HEK293 (cell line): ENCODE measurements around the gene TENT4B.

Experiments
- CTCF ChIA-PET: fragments of 350-600 bp; formaldehyde crosslinking; extraction: SDS; loops from one replicate; lab custom pipeline; 2021; ENCODE audit warnings: antibody characterized with exemption; lab: Yijun Ruan, JAX
- POLR2A ChIA-PET: fragments of 300-600 bp; formaldehyde crosslinking; extraction: SDS; loops from one replicate; lab custom pipeline; 2020; ENCODE audit warnings: antibody characterized with exemption, inconsistent platforms; lab: Yijun Ruan, JAX
- H3K27ac ChIP-seq: fragments of 200-500 bp; sonication (Bioruptor generic); 2 replicates; pipeline ENCODE4 v1.5.1; 2014; ENCODE audit warnings: low read depth, low read length, control low read depth, inconsistent platforms; ENCODE audit errors: extremely low read depth
- H3K36me3 ChIP-seq, 2 experiments: fragments of 200-500 bp in 1 of 2; sonication (Bioruptor generic) in 1 of 2; 1 replicate in 1 of 2; 2 replicates in 1 of 2; pipeline ENCODE4 v1.5.1; 2014 to 2017; ENCODE audit warnings: inconsistent platforms in 2 of 2, low read length in 2 of 2; ENCODE audit not compliant: control insufficient read depth in 2 of 2, insufficient read depth in 1 of 2
- H3K4me1 ChIP-seq: fragments of 200-500 bp; sonication (Bioruptor generic); 2 replicates; pipeline ENCODE4 v1.5.1; 2014; ENCODE audit warnings: mild to moderate bottlenecking, low read length, inconsistent platforms; ENCODE audit not compliant: control insufficient read depth, insufficient read depth
- H3K4me3 ChIP-seq: 2 replicates; pipeline ENCODE4 v1.5.1; 2011; ENCODE audit warnings: low read depth, mild to moderate bottlenecking, control low read depth, low read length, moderate library complexity
- H3K9me3 ChIP-seq: fragments of 200-500 bp; sonication (Bioruptor generic); 2 replicates; pipeline ENCODE4 v1.5.1; 2014; ENCODE audit warnings: low read depth, low read length, inconsistent platforms; ENCODE audit not compliant: control insufficient read depth, insufficient read depth
- GFI1B ChIP-seq: fragments of 450-650 bp; formaldehyde crosslinking; IDR thresholded peaks from 2 replicates; pipeline ENCODE4 v1.5.1; 2016; ENCODE audit warnings: missing biosample characterization, missing genetic modification characterization
- PRDM10 ChIP-seq: fragments of 450-650 bp; formaldehyde crosslinking; IDR thresholded peaks from 2 replicates; pipeline ENCODE4 v1.5.1; 2016; ENCODE audit warnings: missing biosample characterization, missing genetic modification characterization
- YY2 ChIP-seq: fragments of 450-650 bp; formaldehyde crosslinking; IDR thresholded peaks from 2 replicates; pipeline ENCODE4 v1.5.1; 2016; ENCODE audit warnings: missing biosample characterization, missing genetic modification characterization
- ZBTB7A ChIP-seq: fragments of 450-650 bp; formaldehyde crosslinking; IDR thresholded peaks from 2 replicates; pipeline ENCODE4 v1.5.1; 2016; ENCODE audit warnings: low read depth, missing biosample characterization, missing genetic modification characterization
- ZNF155 ChIP-seq: fragments of 450-650 bp; formaldehyde crosslinking; IDR thresholded peaks from 2 replicates; pipeline ENCODE4 v1.5.1; 2016; ENCODE audit warnings: missing biosample characterization, missing genetic modification characterization
- ZNF341 ChIP-seq: fragments of 450-650 bp; formaldehyde crosslinking; IDR thresholded peaks from 2 replicates; pipeline ENCODE4; 2016; ENCODE audit warnings: low read depth, missing biosample characterization, missing genetic modification characterization
- ZNF426 ChIP-seq: fragments of 450-650 bp; formaldehyde crosslinking; IDR thresholded peaks from 2 replicates; pipeline ENCODE4 v1.5.1; 2017; ENCODE audit warnings: missing biosample characterization, missing genetic modification characterization, mild to moderate bottlenecking, inconsistent platforms, moderate library complexity
- ZNF521 ChIP-seq: fragments of 450-650 bp; formaldehyde crosslinking; IDR thresholded peaks from 2 replicates; pipeline ENCODE4 v1.5.1; 2017; ENCODE audit warnings: missing biosample characterization, mild to moderate bottlenecking, missing genetic modification characterization
- ZNF600 ChIP-seq: fragments of 450-650 bp; formaldehyde crosslinking; IDR thresholded peaks from 2 replicates; pipeline ENCODE4 v1.5.1; 2016; ENCODE audit warnings: missing biosample characterization, missing genetic modification characterization
- ZNF660 ChIP-seq: fragments of 450-650 bp; IDR thresholded peaks from 2 replicates; pipeline ENCODE4 v1.5.1; 2018; ENCODE audit warnings: missing biosample characterization, mild to moderate bottlenecking, missing genetic modification characterization
- ZNF777 ChIP-seq: fragments of 450-650 bp; formaldehyde crosslinking; IDR thresholded peaks from 2 replicates; pipeline ENCODE4 v1.5.1; 2017; ENCODE audit warnings: missing biosample characterization, missing genetic modification characterization, borderline replicate concordance
- TF ChIP-seq, protein P1 (sequence below): fragments of 450-650 bp; formaldehyde crosslinking; IDR thresholded peaks from 2 replicates; pipeline ENCODE4 v1.5.1; 2016; ENCODE audit warnings: missing biosample characterization, missing genetic modification characterization

Gene TENT4B

GRCh38 chr16:50248845-50249244 lies 95.7 kb downstream of the TENT4B start:
- Histone ChIP-seq H3K27ac (no peak overlapping the region), H3K4me1 (peaks cover 7% of the 10 kb centered on the region; the same call in 1 of the 2 replicates), H3K4me3 (no peak overlapping the region), H3K36me3 (no peaks in the 10 kb centered on the region), H3K9me3 (no peaks in the 10 kb centered on the region)
- 0 out of 2 replicates have a peak, but pooled peaks have one; percentile 34 for TF ChIP-seq ZNF341 (tag by site-specific recombination)
- TF ChIP-seq, protein P1, sequence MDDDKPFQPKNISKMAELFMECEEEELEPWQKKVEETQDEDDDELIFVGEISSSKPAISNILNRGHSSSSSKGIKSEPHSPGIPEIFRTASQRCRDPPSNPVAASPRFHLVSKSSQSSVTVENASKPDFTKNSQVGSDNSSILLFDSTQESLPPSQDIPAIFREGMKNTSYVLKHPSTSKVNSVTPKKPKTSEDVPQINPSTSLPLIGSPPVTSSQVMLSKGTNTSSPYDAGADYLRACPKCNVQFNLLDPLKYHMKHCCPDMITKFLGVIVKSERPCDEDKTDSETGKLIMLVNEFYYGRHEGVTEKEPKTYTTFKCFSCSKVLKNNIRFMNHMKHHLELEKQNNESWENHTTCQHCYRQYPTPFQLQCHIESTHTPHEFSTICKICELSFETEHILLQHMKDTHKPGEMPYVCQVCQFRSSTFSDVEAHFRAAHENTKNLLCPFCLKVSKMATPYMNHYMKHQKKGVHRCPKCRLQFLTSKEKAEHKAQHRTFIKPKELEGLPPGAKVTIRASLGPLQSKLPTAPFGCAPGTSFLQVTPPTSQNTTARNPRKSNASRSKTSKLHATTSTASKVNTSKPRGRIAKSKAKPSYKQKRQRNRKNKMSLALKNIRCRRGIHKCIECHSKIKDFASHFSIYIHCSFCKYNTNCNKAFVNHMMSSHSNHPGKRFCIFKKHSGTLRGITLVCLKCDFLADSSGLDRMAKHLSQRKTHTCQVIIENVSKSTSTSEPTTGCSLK (tag by site-specific recombination), result no peak
- ChIA-PET POLR2A (interaction anchor here (1.3 kb wide), 1 partner anchor 26 kb away, joined by 3 read pairs; no protein-coding TSS in a partner anchor), CTCF (interaction anchor here (1.0 kb wide), 1 partner anchor 391 kb away, joined by 4 read pairs; no protein-coding TSS in a partner anchor)

DNA sequence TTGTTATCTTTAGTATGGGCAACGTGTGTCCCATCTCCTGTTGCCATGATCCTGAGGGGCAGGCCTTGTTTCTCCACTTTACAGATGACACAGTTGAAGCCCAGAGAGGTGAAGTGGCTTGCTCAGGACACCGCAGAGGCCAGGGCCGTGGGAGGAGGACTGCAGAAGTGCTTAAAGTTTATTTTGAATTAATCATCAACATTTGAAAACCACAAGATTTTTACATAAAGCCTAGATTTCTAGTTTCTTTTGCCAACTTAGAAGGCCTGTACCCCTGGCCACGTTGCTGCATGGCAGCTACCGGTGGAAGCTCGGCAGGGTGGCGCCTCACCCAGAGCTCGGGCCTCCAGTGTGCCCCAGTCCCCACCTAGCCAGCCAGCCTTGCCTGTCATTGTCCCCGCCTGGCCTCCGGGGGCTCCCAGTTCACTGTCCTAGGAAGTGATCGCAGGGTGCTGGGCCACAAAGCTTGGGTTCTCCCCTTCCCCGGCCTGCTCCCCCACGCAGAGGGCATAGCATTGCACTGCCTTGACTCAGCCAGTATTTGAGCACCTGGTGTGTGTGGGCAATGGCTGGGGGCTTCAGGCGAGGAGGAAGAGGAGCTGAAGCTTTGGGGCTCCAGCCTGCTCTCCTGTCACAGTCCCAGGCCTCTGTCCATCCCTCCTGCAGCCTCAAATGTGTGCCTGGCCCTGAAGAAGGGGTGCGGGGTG lies 98.4 kb downstream of the TENT4B start:
- TF ChIP-seq ZNF426 (tag by site-specific recombination) (no peak), GFI1B (tag by site-specific recombination) (no peak), ZNF660 (no peak), ZNF600 (tag by site-specific recombination) (no peak), ZNF521 (no peak), ZBTB7A (tag by site-specific recombination) (no peak), ZNF777 (tag by site-specific recombination) (no peak), ZNF155 (no peak)
- POLR2A ChIA-PET, result interaction anchor here (1.3 to 1.8 kb wide), 2 partner anchors 12 to 23 kb away, joined by 5 to 7 read pairs; no protein-coding TSS in a partner anchor
- Histone ChIP-seq H3K27ac (no peak overlapping the region), H3K36me3 (no peaks in the 10 kb centered on the region), H3K4me3 (no peak overlapping the region), H3K4me1 (peaks cover 2% of the 10 kb centered on the region; the same call in 1 of the 2 replicates), H3K9me3 (no peaks in the 10 kb centered on the region)
- CTCF ChIA-PET, result interaction anchor here (0.6 to 0.7 kb wide), 2 partner anchors 79 to 420 kb away, joined by 3 read pairs; no protein-coding TSS in a partner anchor

DNA sequence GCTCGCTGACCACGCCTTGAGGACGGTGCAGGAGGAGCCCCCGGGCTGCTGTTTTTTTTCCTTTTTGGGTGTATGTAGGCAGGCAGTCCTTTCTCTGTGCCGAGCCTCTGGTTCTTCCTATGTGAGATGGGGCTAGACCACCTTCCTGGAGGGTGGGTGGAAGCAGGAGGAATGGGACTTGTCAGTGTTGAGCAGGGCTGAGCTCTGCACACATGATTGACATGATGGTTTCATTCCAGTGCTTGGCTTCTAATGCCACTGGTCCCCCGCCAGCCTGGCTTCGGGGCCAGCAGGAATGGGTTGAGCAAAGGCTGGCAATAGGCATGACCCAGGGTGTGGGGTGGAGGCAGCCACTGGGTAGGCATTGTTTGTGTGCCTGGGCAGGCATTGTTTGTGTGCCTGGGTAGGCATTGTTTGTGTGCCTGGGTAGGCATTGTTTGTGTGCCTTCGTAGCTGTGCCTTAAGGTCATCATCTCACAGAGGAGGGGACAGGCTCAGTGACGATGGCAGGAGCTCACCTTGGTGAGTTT lies 99.0 kb downstream of the TENT4B start:
- Histone ChIP-seq H3K27ac (no peak overlapping the region), H3K36me3 (no peaks in the 10 kb centered on the region), H3K9me3 (no peaks in the 10 kb centered on the region), H3K4me3 (no peak overlapping the region), H3K4me1 (no peaks in the 10 kb centered on the region)
- CTCF ChIA-PET, result interaction anchor here (0.7 kb wide), 1 partner anchor 80 kb away, joined by 3 read pairs; no protein-coding TSS in a partner anchor
- POLR2A ChIA-PET, result interaction anchor here (1.2 to 1.8 kb wide), 2 partner anchors 10 to 22 kb away, joined by 3 to 5 read pairs; no protein-coding TSS in a partner anchor
- TF ChIP-seq PRDM10 (tag by site-specific recombination) (0 out of 2 replicates have a peak, but pooled peaks have one; percentile 14), YY2 (tag by site-specific recombination) (no peak)
